Measurements from ENCODE around the gene RFC5. TPM values are rescaled to one million over a fixed set of nuclear protein-coding genes. Genes with fewer than 3 reads are reported as not detected.

RFC5 gene
- total and polyA plus RNA-seq, 2 of the 8 experiments (the other 6 are each of a cell fraction or from before 2014, with no cell fraction given): 34.4 to 40.6 TPM

- no peaks in the 10 kb centered on the region for H3K27me3 ChIP-seq (replicated peaks in 1 of 4; ENCODE audit: control insufficient read depth in 3 of 4, extremely low read depth in 1 of 4, insufficient read depth in 3 of 4, low read length in 3 of 4)
- H3K23ac ChIP-seq (ENCODE audit: insufficient read length): no peak overlapping the region
- no peak overlapping the region for H3K56ac ChIP-seq (replicated peaks; ENCODE audit: insufficient read length, low read depth, low read length)
- H3K36me3 ChIP-seq (ENCODE audit: control insufficient read depth in 2 of 4, insufficient read depth in 4 of 4, low read length in 3 of 4): peaks cover 35 to 83% (median 55%) of the 10 kb centered on the region in 4 experiments
- DNase-seq (ENCODE audit: low read depth in 1 of 2, low spot score in 2 of 2) (no peak), FAIRE-seq (no peak)
- no peak overlapping the region for H2BK15ac ChIP-seq (ENCODE audit: low read length)
- no peak overlapping the region for H3K18ac ChIP-seq (ENCODE audit: extremely low read depth, low read length)
- H4K5ac ChIP-seq (ENCODE audit: insufficient read length, low read depth, low read length): no peak overlapping the region
- H2AK5ac ChIP-seq (ENCODE audit: low read depth, low read length): no peak overlapping the region
- H3K23me2 ChIP-seq (ENCODE audit: low read depth, low read length): no peaks in the 10 kb centered on the region
- H4K20me1 ChIP-seq (replicated peaks in 1 of 2; ENCODE audit: control insufficient read depth in 1 of 2, insufficient read depth in 2 of 2, low read length in 2 of 2): peaks cover 0 to 5% of the 10 kb centered on the region in 2 experiments
- H2BK20ac ChIP-seq (ENCODE audit: low read length): no peak overlapping the region
- H3K4me1 ChIP-seq (replicated peaks in 1 of 4; ENCODE audit: control insufficient read depth in 3 of 4, insufficient read depth in 4 of 4, low read length in 3 of 4): no peaks in the 10 kb centered on the region; a peak in 1 of 7 replicates
- no peak overlapping the region for H2BK5ac ChIP-seq (ENCODE audit: low read depth, low read length)
- H2BK120ac ChIP-seq (replicated peaks; ENCODE audit: low read depth, low read length): no peak overlapping the region
- no peaks in the 10 kb centered on the region for H3K9me3 ChIP-seq (ENCODE audit: insufficient read depth in 2 of 2, low read depth in 1 of 2, low read length in 1 of 2)
- no peak overlapping the region for H2AFZ ChIP-seq (ENCODE audit: low read length)
- no peak overlapping the region for H3K4ac ChIP-seq (replicated peaks; ENCODE audit: insufficient read length, low read depth, low read length)
- no peak overlapping the region for H3K4me3 ChIP-seq (ENCODE audit: extremely low read depth in 1 of 4, insufficient read depth in 2 of 4, low read depth in 3 of 4, low read length in 4 of 4)
- no peak overlapping the region for H3K9ac ChIP-seq (replicated peaks in 1 of 4; ENCODE audit: extremely low read depth in 1 of 4, low read depth in 3 of 4, low read length in 3 of 4)
- no peak for TF ChIP-seq BCL11A (IDR thresholded peaks at IDR 0.05; ENCODE audit: low read depth in 2 of 2, low read length in 2 of 2)
- peak in 1 of 3 experiments; percentile 12; a peak in 1 of 4 replicates for TF ChIP-seq CTCF (IDR thresholded peaks at IDR 0.05; ENCODE audit: control extremely low read depth in 1 of 3, insufficient read depth in 1 of 3, low read depth in 1 of 3, low read length in 3 of 3)
- H3K4me2 ChIP-seq (ENCODE audit: insufficient read depth in 1 of 2, low read depth in 2 of 2, low read length in 2 of 2): no peak overlapping the region
- H3K27ac ChIP-seq (ENCODE audit: low read depth, low read length): no peak overlapping the region
- WGBS, 2 experiments (ENCODE audit: extremely low coverage in 1 of 2, insufficient coverage in 1 of 2, insufficient read length in 1 of 2, insufficient replicate concordance in 2 of 2, low coverage in 1 of 2, low lambda C conversion rate in 2 of 2, missing lambda C conversion rate in 1 of 2): 89% methylated on average over 9 of the region's 9 CpGs; no CpG with 5 or more reads in 1 of the 2 experiments
- H4K8ac ChIP-seq (ENCODE audit: extremely low read depth, insufficient read depth, low read length): no peak overlapping the region
- H3K79me1 ChIP-seq (ENCODE audit: low read depth, low read length): no peaks in the 10 kb centered on the region; the same call in 1 of the 2 replicates
- H2BK12ac ChIP-seq (ENCODE audit: low read depth, low read length): no peak overlapping the region
- ChIA-PET POLR2A (ENCODE audit: partially characterized antibody) (interaction anchor here (0.8 to 12.8 kb wide), 9 partner anchors 9 to 160 kb away, joined by 3 to 113 read pairs (median 8); partner anchors contain the start of gene RFC5), CTCF (ENCODE audit: partially characterized antibody) (interaction anchor here (0.6 to 4.3 kb wide), 19 partner anchors 9 to 178 kb away, joined by 3 to 39 read pairs (median 4); no protein-coding TSS in a partner anchor)
- no peak overlapping the region for H4K91ac ChIP-seq (replicated peaks; ENCODE audit: insufficient read length, low read length)
- H3K14ac ChIP-seq (ENCODE audit: insufficient read length): no peak overlapping the region
- no peaks in the 10 kb centered on the region for H3K79me2 ChIP-seq (ENCODE audit: control insufficient read depth in 1 of 2, insufficient read depth in 2 of 2, low read length in 2 of 2)
Observed at GRCh38 chr12:118035190-118036041, 18.9 kb downstream of the RFC5 start.
